Measurements from ENCODE around the gene TWIST2.

TWIST2 gene

GRCh38 chr2:238949710-238950345, 101.9 kb downstream of the TWIST2 start:
- H3K4me3 ChIP-seq (ENCODE audit: low read depth, low read length), result no peak overlapping the region

DNA sequence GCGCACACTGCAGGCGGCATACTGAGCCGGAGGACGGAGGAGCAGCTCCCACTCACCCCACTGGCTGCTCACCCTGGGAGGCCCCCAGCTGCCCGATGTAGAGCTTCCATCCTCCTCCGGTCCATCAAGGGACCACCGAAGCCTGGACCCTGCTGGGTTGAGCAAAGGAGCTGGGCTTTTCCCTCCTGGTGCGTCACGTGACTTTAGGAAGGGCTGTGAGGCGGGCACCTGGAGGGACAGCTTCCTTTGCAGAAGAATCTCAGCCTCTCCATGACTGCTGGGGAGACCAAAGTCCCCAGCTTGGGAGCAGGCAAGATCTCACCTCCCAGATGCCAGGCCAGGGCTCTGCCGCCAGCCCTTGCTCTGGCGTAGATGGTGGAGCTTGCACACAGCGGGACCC, 102.7 kb downstream of the TWIST2 start:
- H3K4me3 ChIP-seq (ENCODE audit: low read depth, low read length), result no peak overlapping the region

- H3K4me3 ChIP-seq (ENCODE audit: low read depth, low read length), result no peak overlapping the region
Observed at GRCh38 chr2:238952261-238952919, 104.5 kb downstream of the TWIST2 start.

DNA sequence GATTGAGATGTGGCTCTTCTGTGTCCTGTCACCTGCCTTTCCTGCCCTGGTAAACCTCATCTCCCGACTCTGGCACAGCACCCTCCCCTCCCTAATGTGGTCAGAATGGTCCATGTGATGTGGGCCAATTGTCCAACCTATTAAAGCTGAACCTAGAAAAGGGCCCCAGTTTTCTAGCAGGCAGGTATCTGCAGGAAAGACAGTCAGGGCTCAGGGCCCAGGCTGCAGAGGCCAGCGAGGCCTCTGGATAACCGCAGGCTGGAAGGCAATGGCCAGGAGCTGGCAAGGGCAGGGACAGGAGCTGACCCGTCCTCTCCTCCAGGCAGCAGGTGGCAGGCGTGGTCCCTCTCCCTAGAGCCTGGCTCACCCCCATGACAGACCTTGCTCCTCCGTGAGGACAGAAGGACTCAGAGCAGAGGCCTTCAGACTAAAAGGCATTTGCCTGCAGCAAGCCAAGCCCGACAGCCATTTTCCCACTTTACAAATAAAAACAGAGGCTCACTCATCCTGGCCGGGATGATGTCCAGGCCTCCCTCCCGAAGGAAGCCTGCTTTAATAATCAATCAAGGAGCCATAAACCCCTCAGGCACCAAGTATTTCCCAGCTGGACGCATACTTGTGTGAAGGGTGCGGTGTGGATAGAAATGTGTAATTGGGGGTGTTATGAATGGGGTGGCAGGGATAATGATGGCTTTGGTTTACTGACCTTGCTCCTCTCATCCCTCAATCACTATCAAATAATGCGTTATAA, 107.1 kb downstream of the TWIST2 start:
- no peak overlapping the region for H3K4me3 ChIP-seq (ENCODE audit: low read depth, low read length)

- no peak overlapping the region for H3K4me3 ChIP-seq (ENCODE audit: low read depth, low read length)
Observed at GRCh38 chr2:238955648-238956531, 108.0 kb downstream of the TWIST2 start.

GRCh38 chr2:238956676-238957075, 108.8 kb downstream of the TWIST2 start:
- H3K4me3 ChIP-seq (ENCODE audit: low read depth, low read length), result no peak overlapping the region

Measured in iPS-11a (cell line).